DMS 273 (cell line): ENCODE data around the gene ATP8B4.
"Not testable (repeated sequence)": the region's sequence is repeated elsewhere in the genome, so short reads cannot be mapped to it uniquely, and the experiment has no call there.

ENCODE experiments used
- DNase-seq: peaks from one replicate; lab custom pipeline; 2025; ENCODE audit not compliant: unreplicated experiment; lab: John Stamatoyannopoulos, UW

ATP8B4 gene

DNA sequence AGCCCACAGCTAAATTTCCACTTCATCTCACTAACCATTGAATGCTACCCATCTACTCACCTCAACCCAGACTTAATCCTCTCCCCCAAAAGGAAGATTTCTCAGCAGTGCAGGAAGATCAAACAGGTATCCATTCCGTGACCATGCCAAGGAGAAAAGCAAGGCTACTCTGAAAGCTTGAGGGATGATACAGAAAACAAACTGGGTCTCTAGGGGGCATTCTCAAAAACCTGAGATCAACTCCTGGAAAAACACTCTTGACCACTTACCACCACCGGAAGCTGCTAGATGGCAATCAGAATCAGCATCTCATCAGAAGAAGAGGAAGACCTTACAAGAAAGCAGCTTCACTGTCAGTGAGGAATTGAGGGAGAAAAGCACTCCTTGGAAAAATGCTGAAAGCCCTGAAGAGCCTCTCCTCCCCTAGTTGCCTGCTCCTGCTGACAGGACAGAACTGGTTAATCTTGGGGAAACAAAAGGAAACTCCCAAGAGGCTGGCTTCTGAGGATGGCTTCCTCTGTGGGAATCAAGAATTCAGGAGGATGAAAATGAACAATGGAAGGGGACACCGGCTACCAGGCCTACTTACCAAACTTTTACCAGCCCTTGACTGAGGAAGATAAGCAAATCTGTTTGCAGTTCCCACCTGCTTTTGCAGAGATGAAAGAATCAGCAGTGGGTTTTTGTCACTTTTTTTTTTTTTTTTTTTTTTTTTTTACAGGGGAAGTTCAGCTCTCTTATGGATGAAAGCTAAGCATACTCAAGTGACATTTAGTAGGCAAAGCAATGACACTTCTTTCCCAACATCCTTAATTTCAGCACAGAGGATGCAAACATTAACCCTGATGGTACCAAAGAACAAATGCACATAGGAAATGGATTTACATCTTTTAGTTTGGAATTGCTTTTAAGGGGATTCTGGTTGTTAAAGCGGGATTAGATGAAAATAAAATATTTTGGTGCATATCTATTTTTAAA, at the start of gene ATP8B4:
Gene ATP8B4, minus strand, starts transcription at position 171 of the 978 bp plus-strand sequence. CDS start 12,267 bp downstream, outside the sequence.
- no peak for DNase-seq

DNA sequence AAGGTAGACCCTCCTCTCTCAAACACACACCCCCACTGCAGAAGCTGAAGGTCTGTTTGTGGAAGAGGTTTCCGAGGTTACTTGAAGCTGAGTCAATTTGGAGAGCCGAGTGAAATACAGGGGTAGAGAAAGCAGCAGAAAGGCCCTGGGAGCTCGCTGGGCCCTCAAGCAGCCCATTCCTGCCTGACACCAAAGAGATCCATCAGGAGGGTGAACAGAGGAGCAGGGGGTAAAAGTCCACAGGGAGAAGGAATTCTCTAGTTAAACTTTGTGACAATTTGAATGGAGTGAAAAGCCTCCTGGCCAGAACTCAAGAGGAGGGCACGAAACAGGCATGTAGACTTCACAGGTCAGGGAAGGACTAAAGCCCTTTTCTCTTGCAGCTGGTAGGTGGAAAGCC, 49.3 kb upstream of the ATP8B4 start:
- DNase-seq, result no peak

DNA sequence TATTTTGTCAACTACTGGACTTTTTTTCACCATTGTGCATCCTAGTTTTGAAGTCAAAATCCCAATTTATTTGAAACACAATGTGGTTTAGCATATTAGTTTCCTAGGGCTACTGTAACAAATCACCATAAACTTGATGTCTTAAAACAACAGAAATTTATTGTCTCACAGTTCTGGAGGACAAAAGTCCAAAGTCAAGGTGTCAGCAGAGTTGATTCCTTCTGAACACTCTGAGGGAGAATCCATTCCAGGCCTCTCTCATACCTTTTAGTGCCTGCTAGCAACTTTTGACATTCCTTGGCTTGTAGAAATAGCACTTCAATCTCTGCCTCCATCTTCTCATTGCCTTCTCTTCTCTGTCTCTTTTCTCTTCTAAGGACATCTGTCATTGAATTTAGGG, 48.1 kb upstream of the ATP8B4 start:
- no peak for DNase-seq

DNA sequence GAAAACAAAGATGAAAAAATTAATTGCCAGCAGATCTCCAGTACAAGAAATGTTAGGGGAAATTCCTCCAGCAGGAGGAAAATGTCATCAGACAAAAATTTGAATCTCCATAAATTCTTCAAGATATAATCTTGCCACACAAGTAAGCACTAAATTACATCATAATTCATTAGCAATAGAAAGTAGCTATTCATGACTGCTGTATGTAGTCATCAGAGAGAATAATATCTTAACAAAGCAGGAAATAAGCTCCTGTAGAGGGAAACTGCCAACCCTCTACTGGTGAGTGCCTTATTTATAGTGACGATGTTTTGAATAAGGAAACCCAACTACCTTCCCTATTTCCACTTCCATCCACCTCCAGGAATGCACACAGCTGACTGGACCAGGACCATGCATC, 47.2 kb upstream of the ATP8B4 start:
- no peak for DNase-seq

DNA sequence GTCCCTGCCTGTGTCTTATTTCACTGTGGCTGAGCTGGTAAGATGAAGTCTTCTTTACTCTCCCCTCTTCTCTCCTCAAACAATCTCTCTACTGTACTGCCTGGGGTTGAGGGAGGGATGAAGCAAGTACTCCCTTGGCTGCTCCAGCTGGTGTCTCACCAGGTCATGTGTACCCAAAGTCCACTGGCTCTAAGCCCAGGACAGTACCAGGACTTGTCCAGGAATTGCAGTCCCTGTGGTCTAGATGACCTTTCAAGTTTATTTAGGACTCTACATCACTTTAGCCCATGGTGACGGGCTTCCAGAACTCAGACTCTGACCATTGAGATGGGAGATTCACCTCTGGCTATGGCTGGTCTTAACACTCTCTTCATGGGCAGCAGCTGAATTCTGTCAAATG, 45.4 kb upstream of the ATP8B4 start:
- DNase-seq, result no peak

- no peak for DNase-seq
Observed at GRCh38 chr15:50163719-50164410, 44.8 kb upstream of the ATP8B4 start.

DNA sequence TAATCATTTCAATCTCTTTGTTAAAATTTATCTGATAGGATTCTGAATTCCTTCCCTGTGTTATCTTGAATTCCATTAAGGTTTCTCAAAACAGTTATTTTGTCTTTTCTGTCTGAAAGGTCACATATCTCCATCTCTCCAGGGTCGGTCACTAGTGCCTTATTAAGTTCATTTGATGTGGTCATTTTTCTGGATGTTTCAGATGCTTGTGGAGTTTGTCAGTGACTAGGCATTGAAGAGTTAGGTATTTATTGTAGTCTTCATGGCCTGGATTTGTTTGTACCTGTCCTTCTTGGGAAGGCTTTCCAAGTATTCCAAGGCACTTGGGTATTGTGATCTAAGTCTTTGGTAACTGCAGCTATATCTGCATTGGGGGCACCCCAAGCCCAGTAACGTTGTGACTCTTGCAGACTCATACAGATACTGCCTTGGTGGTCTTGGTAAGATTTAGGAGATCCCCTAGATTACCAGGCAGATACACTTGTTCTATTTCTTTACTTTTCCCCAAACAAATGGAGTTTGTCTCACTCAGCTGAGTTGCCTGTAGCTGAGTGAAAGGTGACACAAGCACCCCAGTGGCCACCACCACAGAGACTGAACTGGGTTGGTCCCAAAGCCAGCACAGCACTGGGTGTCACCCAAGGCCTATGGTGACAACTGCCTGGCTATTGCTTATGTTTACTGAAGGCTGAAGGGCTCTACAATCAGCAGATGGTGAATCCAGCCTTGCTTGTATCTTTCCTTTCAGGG, 44.1 kb upstream of the ATP8B4 start:
- no peak for DNase-seq

GRCh38 chr15:50158236-50158635, 39.2 kb upstream of the ATP8B4 start:
- DNase-seq, result not testable (repeated sequence)

DNA sequence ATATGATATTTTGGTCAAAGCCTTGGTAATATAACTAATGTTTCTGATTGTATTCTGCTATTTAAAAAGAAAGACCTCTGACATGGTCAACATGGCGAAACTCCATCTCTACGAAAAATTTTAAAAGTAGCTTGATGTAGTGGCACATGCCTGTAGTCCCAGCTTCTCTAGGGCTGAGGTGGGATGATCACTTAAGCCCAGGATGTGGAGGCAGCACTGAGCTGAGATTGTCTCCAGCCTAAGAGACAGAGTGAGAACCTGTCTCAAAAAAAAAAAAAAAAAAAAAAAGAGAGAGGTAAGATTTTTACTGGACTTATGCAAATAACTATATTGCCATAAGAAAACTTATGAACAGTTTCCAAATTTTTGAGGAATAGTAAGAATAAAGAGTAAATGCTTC, 32.4 kb upstream of the ATP8B4 start:
- DNase-seq, result no peak

DNA sequence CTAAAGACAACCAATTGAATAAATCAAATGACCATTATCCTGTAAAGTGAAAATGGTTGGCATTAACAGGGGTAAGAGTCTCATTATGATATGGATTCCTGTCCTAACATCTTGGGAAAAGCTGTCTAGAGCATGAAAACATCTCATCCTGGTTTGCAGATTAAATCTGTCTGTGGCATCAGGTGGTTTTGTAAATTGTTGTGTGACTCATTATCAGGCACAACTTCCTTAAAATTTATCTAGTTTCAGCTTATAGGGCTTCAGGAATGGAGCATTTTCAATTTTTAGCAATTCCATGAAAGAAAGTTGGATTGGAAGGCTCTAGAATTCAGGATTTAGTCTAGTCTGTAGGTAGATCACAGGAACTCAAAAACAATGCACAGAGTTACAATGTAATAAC, 31.8 kb upstream of the ATP8B4 start:
- no peak for DNase-seq

- DNase-seq, result no peak
Observed at GRCh38 chr15:50150349-50150748, 31.3 kb upstream of the ATP8B4 start.

DNA sequence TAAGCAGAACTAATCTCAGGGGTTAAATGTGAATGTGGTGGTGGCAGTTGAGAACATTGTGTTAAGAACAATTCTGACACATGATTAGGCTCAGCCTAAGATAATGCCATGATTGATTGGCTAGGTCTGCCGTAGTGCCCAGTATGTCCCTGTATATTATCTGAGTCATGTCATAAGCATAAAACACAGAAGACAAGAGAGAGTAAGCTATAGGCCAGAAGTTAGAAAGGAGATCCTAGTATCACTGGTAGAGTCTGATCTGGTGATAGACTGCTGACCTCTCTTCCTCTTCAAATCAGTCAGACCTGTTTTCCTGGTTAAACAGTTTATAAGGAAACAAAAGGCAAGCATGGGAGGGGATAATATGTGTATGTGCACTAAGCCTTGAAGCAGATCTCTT, 30.1 kb upstream of the ATP8B4 start:
- no peak for DNase-seq

GRCh38 chr15:50148362-50148963, 29.4 kb upstream of the ATP8B4 start:
- DNase-seq, result peak; percentile 74

DNA sequence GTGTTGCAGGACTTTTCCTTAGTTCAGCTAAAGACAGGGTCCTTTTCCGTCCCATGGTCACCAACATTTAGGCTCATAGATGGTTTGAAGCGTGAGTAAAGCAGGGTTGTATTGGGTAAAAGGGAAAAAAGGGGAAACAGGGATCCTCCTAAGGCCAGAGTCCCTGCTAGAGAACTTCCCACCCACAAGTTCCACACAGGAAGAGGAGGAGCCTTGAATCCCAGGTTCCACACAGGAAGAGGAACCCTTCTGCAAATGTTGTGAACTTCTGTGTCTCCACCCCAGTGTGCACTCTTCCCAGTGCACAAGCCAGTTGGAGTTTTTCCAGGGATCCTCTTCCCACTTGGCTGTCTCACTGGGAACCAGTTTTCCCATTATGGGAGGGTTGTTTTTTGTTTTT, 27.6 kb upstream of the ATP8B4 start:
- no peak for DNase-seq

- DNase-seq, result peak; percentile 87
Observed at GRCh38 chr15:50145451-50145872, 26.4 kb upstream of the ATP8B4 start.

DNA sequence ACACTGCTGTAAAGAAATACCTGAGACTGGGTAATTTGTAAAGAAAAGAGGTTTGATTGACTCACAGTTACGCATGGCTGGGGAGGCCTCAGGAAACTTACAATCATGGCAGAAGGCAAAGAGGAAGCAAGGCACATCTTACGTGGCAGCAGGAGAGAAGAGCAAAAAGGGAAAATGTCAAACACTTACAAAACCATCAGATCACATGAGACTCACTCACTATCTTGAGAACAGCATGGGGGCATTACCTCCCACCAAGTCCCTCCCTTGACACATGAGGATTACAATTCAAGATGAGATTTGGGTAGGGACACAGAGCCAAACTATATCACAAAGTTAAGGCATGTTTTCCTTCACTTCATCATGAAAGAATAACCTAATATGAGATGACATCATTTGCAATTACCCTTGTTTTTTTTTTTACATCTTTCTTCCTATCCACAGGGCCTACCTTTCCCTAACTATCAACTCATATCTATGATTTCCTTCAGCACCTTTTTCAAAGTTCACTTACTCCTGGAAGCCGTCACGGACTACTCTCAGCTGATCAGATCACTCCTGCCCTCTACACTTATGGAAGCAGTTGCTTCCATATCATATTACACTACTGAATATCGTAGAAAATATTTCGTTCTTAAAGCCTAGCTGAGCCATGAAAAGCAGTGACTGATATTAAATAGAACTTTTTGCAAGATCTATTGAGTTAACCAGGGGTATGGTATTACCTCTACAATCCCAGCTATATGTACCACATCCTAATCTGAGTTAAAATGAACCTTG, 25.5 kb upstream of the ATP8B4 start:
- DNase-seq, result no peak

DNA sequence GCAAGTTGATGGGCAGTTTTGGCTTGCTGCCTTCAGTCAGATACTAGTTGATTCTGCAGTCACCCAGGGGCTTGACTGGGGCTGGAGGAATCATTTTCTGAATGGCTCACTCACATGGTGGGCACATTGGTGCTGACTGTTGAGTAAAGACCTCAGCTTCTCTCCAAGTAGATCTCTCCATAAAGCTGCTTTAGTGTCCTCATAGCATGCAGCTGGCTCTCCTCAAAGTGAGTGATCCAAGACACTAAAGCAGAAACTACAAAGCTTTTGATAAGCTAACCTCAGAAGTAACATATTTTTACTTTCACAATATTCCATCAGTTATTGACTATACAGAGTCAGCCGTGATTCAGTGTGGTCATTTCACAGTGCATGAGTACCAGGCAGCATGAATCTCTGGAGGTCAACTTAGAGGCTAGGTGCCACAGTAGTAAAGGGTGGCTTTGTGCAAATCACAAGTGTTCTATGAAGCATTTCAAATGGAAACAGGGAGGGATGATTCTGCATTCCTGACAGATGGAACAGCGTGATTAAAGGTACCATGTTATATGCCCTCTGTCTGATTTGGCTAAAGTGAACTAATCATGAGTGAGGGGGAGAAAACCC, 24.3 kb upstream of the ATP8B4 start:
- no peak for DNase-seq

- DNase-seq, result no peak
Observed at GRCh38 chr15:50141856-50142255, 22.8 kb upstream of the ATP8B4 start.

DNA sequence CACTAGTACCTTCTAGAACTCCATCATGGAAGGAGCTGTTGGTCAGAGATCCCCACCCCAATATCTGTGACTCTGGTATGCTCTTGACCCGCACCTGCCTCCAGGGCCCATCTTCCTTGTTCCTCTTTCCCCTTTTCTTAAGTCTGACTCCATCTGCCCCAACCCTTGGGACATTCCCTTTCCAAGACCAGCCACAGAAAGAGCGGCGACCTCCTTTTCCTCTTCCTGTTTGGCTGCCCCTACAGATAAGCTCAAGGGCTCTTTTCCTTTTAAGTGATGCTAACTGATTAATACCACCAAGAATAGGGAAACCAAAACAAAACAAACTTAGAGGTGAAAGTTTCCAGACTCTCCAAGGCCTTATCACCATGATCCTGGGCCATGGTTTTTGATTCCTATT, 21.9 kb upstream of the ATP8B4 start:
- no peak for DNase-seq

- peak; percentile 9 for DNase-seq
Observed at GRCh38 chr15:50140098-50140497, 21.1 kb upstream of the ATP8B4 start.
